Trophoblast cell (in vitro differentiated cells and primary cell): ENCODE results near the gene SUSD4.

Experiments
- DNase-seq, 2 donors: peaks; one replicate each; pipeline ENCODE4 v3.0.0-alpha.2; 2016
- H2AFZ ChIP-seq: 2 replicates; pipeline ENCODE4 v1.6.1; 2013; ENCODE audit warnings: low read length, moderate library complexity, mild to moderate bottlenecking; ENCODE audit not compliant: insufficient read depth, poor library complexity
- H2AK5ac ChIP-seq: 2 replicates; pipeline ENCODE4 v1.6.1; 2013; ENCODE audit warnings: mild to moderate bottlenecking, low read length
- H2BK120ac ChIP-seq: 2 replicates; pipeline ENCODE4 v1.6.1; 2013; ENCODE audit warnings: low read length, mild to moderate bottlenecking, moderate library complexity; ENCODE audit not compliant: insufficient read depth, poor library complexity
- H2BK12ac ChIP-seq: 2 replicates; pipeline ENCODE4 v1.6.1; 2013; ENCODE audit warnings: mild to moderate bottlenecking, low read length, moderate library complexity
- H2BK5ac ChIP-seq: 2 replicates; pipeline ENCODE4 v1.6.1; 2013; ENCODE audit warnings: low read length, low read depth, moderate library complexity, mild to moderate bottlenecking; ENCODE audit not compliant: poor library complexity
- H3K14ac ChIP-seq: 2 replicates; pipeline ENCODE4 v1.6.1; 2013; ENCODE audit warnings: mild to moderate bottlenecking, low read length
- H3K18ac ChIP-seq: 2 replicates; pipeline ENCODE4 v1.6.1; 2013; ENCODE audit warnings: mild to moderate bottlenecking, low read length
- H3K23ac ChIP-seq: 2 replicates; pipeline ENCODE4 v1.6.1; 2013; ENCODE audit warnings: low read length
- H3K27ac ChIP-seq: 2 replicates; pipeline ENCODE4 v1.5.1; 2013; ENCODE audit warnings: low read depth, mild to moderate bottlenecking, inconsistent platforms, low read length, moderate library complexity
- H3K27me3 ChIP-seq: 2 replicates; pipeline ENCODE4 v1.6.1; 2013; ENCODE audit warnings: inconsistent platforms, mild to moderate bottlenecking, low read length, moderate library complexity; ENCODE audit not compliant: insufficient read depth
- H3K36me3 ChIP-seq, 2 experiments: 1 replicate in 1 of 2; 2 replicates in 1 of 2; pipeline ENCODE4 v1.6.1; 2013; ENCODE audit warnings: low read length in 2 of 2, mild to moderate bottlenecking in 2 of 2, moderate library complexity in 1 of 2; ENCODE audit not compliant: insufficient read depth in 2 of 2, control insufficient read depth in 1 of 2
- H3K4ac ChIP-seq: 2 replicates; pipeline ENCODE4 v1.6.1; 2013; ENCODE audit warnings: low read depth, mild to moderate bottlenecking, low read length, moderate library complexity
- H3K4me1 ChIP-seq, 2 experiments: 1 replicate in 1 of 2; 2 replicates in 1 of 2; pipeline ENCODE4 v1.6.1; 2013; ENCODE audit warnings: low read length in 2 of 2, mild to moderate bottlenecking in 2 of 2, moderate library complexity in 1 of 2; ENCODE audit not compliant: insufficient read depth in 2 of 2, control insufficient read depth in 1 of 2
- H3K4me2 ChIP-seq: 2 replicates; pipeline ENCODE4 v1.6.1; 2013; ENCODE audit warnings: inconsistent platforms, mild to moderate bottlenecking, low read length, moderate library complexity
- H3K4me3 ChIP-seq: 2 replicates; pipeline ENCODE4 v1.5.1; 2013; ENCODE audit warnings: mild to moderate bottlenecking, low read depth, low read length, inconsistent platforms
- H3K79me1 ChIP-seq: one replicate; pipeline ENCODE4 v1.6.1; 2013; ENCODE audit warnings: low read length
- H3K79me2 ChIP-seq: 2 replicates; pipeline ENCODE4 v1.6.1; 2013; ENCODE audit warnings: low read length, mild to moderate bottlenecking; ENCODE audit not compliant: control insufficient read depth, insufficient read depth, poor library complexity
- H3K9ac ChIP-seq: 2 replicates; pipeline ENCODE4 v1.6.1; 2013; ENCODE audit warnings: mild to moderate bottlenecking, low read length
- H3K9me3 ChIP-seq: 2 replicates; pipeline ENCODE4 v1.6.1; 2013; ENCODE audit warnings: low read depth, mild to moderate bottlenecking, control low read depth, inconsistent platforms, low read length; ENCODE audit not compliant: insufficient read depth
- H4K12ac ChIP-seq: 2 replicates; pipeline ENCODE4 v1.6.1; 2013; ENCODE audit warnings: low read depth, mild to moderate bottlenecking, low read length, moderate library complexity
- H4K8ac ChIP-seq: 2 replicates; pipeline ENCODE4 v1.6.1; 2013; ENCODE audit warnings: low read depth, mild to moderate bottlenecking, low read length, moderate library complexity
- H4K91ac ChIP-seq: one replicate; pipeline ENCODE4 v1.6.1; 2013; ENCODE audit warnings: low read depth, mild to moderate bottlenecking, low read length, moderate library complexity
- WGBS: extraction: QIAGEN DNeasy Blood & Tissue Kit; methylation state at CpG from one replicate; pipeline ENCODE4 v1.1.7; 2013; ENCODE audit warnings: missing lambda C conversion rate; ENCODE audit not compliant: insufficient read length, insufficient coverage; ENCODE audit errors: extremely low coverage; 5-methylcytosine and 5-hydroxymethylcytosine counted together

SUSD4 gene

GRCh38 chr1:223197923-223198627 is 165.9 kb downstream of the SUSD4 start:
- H4K91ac ChIP-seq, result no peak overlapping the region
- peaks cover under 1% of the 10 kb centered on the region for H3K9me3 ChIP-seq
- no peak overlapping the region for H2BK5ac ChIP-seq
- H4K8ac ChIP-seq, result no peak overlapping the region
- H3K23ac ChIP-seq, result no peak overlapping the region
- no peak overlapping the region for H3K27ac ChIP-seq
- H2AFZ ChIP-seq, result no peak overlapping the region
- H3K4me1 ChIP-seq, result no peaks in the 10 kb centered on the region
- no peak overlapping the region for H3K4me2 ChIP-seq
- H3K79me2 ChIP-seq, result no peaks in the 10 kb centered on the region
- H3K9ac ChIP-seq, result no peak overlapping the region
- no peak overlapping the region for H2BK120ac ChIP-seq
- no peak overlapping the region for H3K4ac ChIP-seq
- no peaks in the 10 kb centered on the region for H3K36me3 ChIP-seq
- H2AK5ac ChIP-seq, result no peak overlapping the region
- no peak overlapping the region for H2BK12ac ChIP-seq
- no peak overlapping the region for H3K4me3 ChIP-seq
- no peak overlapping the region for H4K12ac ChIP-seq
- no peak overlapping the region for H3K18ac ChIP-seq
- no peaks in the 10 kb centered on the region for H3K79me1 ChIP-seq
- DNase-seq, result no peak
- H3K27me3 ChIP-seq, result no peaks in the 10 kb centered on the region
- WGBS, result no CpG with 5 or more reads among the region's 4 CpGs
- H3K14ac ChIP-seq, result no peak overlapping the region

DNA sequence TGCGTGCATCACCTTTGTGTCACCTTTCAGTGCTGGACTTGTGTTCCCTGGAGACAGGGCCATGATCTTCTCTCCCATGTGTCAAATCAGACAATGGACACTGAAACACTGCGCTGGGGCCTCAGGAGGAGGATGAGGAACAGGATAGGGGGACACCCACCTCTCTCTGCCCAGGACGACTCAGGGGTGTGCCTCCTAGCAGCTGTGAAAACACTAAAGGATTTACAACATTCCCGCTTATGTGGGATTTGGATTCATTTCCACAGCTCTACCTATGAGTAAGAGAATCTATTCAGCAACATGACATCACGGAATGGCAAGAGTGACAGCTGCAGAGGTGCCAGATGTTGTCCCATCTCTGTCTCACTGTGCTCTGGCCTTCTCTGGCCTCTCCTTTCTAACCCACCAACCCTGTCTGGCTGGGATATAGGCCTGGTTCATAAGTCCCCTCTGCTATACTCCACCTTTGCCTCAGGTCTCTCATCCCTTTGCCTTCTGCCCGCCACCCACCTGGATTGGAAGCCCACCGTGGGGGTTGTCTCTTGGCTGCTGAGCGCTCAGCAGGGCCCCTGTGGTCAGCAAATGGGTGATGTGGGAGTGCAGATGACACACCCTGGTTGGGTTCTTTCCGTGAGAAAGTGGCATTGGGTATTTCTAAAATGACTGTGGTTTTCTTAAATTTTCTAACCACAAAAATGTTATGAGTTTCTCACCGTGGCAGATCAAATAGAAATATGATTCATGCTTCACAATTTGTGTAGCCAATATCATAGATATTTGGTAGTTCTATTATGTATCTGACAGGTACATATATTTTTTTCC is 173.9 kb downstream of the SUSD4 start:
- Histone ChIP-seq H2BK5ac (no peak overlapping the region), H2AFZ (no peak overlapping the region), H3K79me1 (no peaks in the 10 kb centered on the region), H3K27ac (no peak overlapping the region), H3K4me2 (no peak overlapping the region), H3K14ac (no peak overlapping the region), H4K91ac (no peak overlapping the region), H3K9ac (no peak overlapping the region), H2BK120ac (no peak overlapping the region), H4K12ac (no peak overlapping the region), H4K8ac (no peak overlapping the region), H3K23ac (no peak overlapping the region), H3K4ac (no peak overlapping the region), H3K79me2 (no peaks in the 10 kb centered on the region), H2BK12ac (no peak overlapping the region), H3K4me1 (no peaks in the 10 kb centered on the region), H3K36me3 (no peaks in the 10 kb centered on the region), H3K9me3 (peaks cover 3% of the 10 kb centered on the region), H3K18ac (no peak overlapping the region), H2AK5ac (no peak overlapping the region), H3K4me3 (no peak overlapping the region), H3K27me3 (no peaks in the 10 kb centered on the region)
- DNase-seq, result no peak
- WGBS, result no CpG with 5 or more reads among the region's 10 CpGs

DNA sequence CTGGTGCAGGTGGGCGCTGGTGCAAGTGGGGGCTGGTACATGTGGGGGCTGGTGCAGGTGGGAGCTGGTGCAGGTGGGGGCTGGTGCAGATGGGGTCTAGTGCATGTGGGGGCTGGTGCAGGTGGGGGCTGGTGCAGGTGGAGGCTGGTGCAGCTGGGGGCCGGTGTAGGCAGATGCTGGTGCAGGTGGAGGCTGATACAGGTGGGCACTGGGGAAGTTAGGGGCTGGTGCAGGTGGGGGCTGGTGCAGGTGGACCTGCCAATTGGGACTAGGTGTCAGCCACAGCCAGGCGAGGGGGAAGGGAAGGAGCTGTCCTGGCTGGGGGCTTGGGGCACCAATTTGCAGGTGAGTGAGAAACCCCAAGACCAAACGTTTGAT is 174.5 kb downstream of the SUSD4 start:
- no peak overlapping the region for H2AK5ac ChIP-seq
- H3K9ac ChIP-seq, result no peak overlapping the region
- no peaks in the 10 kb centered on the region for H3K27me3 ChIP-seq
- no peak overlapping the region for H3K4ac ChIP-seq
- no peak overlapping the region for H3K4me3 ChIP-seq
- H2BK5ac ChIP-seq, result no peak overlapping the region
- H3K18ac ChIP-seq, result no peak overlapping the region
- H2BK12ac ChIP-seq, result no peak overlapping the region
- DNase-seq, result no peak
- no CpG with 5 or more reads among the region's 4 CpGs for WGBS
- H4K12ac ChIP-seq, result no peak overlapping the region
- H4K8ac ChIP-seq, result no peak overlapping the region
- no peak overlapping the region for H3K23ac ChIP-seq
- H3K14ac ChIP-seq, result no peak overlapping the region
- no peak overlapping the region for H2BK120ac ChIP-seq
- peaks cover 3% of the 10 kb centered on the region for H3K9me3 ChIP-seq
- no peak overlapping the region for H3K27ac ChIP-seq
- H3K4me2 ChIP-seq, result no peak overlapping the region
- H3K79me1 ChIP-seq, result no peaks in the 10 kb centered on the region
- no peak overlapping the region for H4K91ac ChIP-seq
- H3K4me1 ChIP-seq, result no peaks in the 10 kb centered on the region
- no peaks in the 10 kb centered on the region for H3K36me3 ChIP-seq
- H3K79me2 ChIP-seq, result no peaks in the 10 kb centered on the region
- no peak overlapping the region for H2AFZ ChIP-seq

- H3K79me1 ChIP-seq, result no peaks in the 10 kb centered on the region
- H3K9ac ChIP-seq, result no peak overlapping the region
- H3K36me3 ChIP-seq, result no peaks in the 10 kb centered on the region
- no peak overlapping the region for H2AFZ ChIP-seq
- no peak overlapping the region for H3K14ac ChIP-seq
- peaks cover 3% of the 10 kb centered on the region for H3K9me3 ChIP-seq
- H2BK12ac ChIP-seq, result no peak overlapping the region
- no peak overlapping the region for H3K4me2 ChIP-seq
- H4K12ac ChIP-seq, result no peak overlapping the region
- H3K27ac ChIP-seq, result no peak overlapping the region
- no peak overlapping the region for H2BK5ac ChIP-seq
- H3K4me3 ChIP-seq, result no peak overlapping the region
- H3K4me1 ChIP-seq, result no peaks in the 10 kb centered on the region
- H4K8ac ChIP-seq, result no peak overlapping the region
- no peaks in the 10 kb centered on the region for H3K27me3 ChIP-seq
- H4K91ac ChIP-seq, result no peak overlapping the region
- H3K23ac ChIP-seq, result no peak overlapping the region
- H3K18ac ChIP-seq, result no peak overlapping the region
- no peak overlapping the region for H2BK120ac ChIP-seq
- H2AK5ac ChIP-seq, result no peak overlapping the region
- no peak for DNase-seq
- H3K4ac ChIP-seq, result no peak overlapping the region
- no peaks in the 10 kb centered on the region for H3K79me2 ChIP-seq
- WGBS, result no CpG with 5 or more reads among the region's 5 CpGs
Measured at GRCh38 chr1:223188618-223189356, 175.2 kb downstream of the SUSD4 start.
